ENCODE measurements around the gene GDF15. TPM values are rescaled to one million over a fixed set of nuclear protein-coding genes. Genes with fewer than 3 reads are reported as not detected.

The GDF15 gene
- total RNA-seq, 8 experiments from 2014 or later, result 14.0 to 784 (median 60.0) TPM

DNA sequence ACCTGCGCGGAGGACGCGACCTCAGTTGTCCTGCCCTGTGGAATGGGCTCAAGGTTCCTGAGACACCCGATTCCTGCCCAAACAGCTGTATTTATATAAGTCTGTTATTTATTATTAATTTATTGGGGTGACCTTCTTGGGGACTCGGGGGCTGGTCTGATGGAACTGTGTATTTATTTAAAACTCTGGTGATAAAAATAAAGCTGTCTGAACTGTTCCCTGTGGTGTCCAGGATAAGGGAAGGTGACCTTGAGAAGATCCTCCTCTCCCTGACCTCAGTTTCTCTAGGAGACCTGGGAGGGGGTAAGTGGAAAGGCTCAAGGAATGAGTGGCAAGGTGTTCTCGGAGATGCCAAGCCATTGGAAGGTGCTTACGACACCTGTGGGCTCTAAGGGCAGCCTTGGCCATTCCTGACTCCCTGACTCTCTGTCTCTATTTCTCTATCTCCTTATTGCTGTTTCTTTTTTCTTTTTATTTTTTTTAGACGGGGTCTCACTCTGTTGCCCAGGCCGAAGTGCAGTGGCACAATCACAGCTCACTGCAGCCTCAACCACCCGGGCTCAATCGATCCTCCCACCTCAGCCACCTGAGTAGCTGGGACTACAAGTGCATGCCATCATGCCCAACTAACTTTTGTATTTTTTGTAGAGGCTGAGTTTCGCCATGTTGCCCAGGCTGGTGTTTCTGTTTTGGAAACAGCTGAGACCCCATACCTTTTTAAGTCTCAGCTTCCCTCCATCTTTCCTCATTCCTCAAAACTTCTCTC is 3.2 kb downstream of the GDF15 start:
- Histone ChIP-seq H3K4me3 (peak overlapping the region in 1 of 5 donors; percentile 44), H3K4me1 (replicated peaks in 1 of 2) (peaks cover 5 to 25% of the 10 kb centered on the region in 2 donors), H3K27ac (no peak overlapping the region)
- peak in 1 of 8 experiments; percentile 0 for ATAC-seq (replicated peaks in 6 of 8)
- WGBS, 10 experiments, result 62 to 100% (median 93%) methylated on average over 2 to 8 of the region's 13 CpGs
- in situ Hi-C loops (cut with MboI; ENCODE audit: low pct_unique_long_range_greater_than_20kb in 2 of 9, low sequenced_read_pairs in 9 of 9, unreplicated experiment in 9 of 9), result no loop called here

- in situ Hi-C loops (cut with MboI; ENCODE audit: low pct_unique_long_range_greater_than_20kb in 2 of 9, low sequenced_read_pairs in 9 of 9, unreplicated experiment in 9 of 9), result no loop called here
- Histone ChIP-seq H3K4me1 (replicated peaks in 1 of 2) (peaks cover 5 to 25% of the 10 kb centered on the region in 2 donors), H3K4me3 (no peak overlapping the region), H3K27ac (no peak overlapping the region)
- peak in 1 of 8 experiments; percentile 1 for ATAC-seq (replicated peaks in 6 of 8)
Observed at GRCh38 chr19:18389726-18390064, 3.7 kb downstream of the GDF15 start.

DNA sequence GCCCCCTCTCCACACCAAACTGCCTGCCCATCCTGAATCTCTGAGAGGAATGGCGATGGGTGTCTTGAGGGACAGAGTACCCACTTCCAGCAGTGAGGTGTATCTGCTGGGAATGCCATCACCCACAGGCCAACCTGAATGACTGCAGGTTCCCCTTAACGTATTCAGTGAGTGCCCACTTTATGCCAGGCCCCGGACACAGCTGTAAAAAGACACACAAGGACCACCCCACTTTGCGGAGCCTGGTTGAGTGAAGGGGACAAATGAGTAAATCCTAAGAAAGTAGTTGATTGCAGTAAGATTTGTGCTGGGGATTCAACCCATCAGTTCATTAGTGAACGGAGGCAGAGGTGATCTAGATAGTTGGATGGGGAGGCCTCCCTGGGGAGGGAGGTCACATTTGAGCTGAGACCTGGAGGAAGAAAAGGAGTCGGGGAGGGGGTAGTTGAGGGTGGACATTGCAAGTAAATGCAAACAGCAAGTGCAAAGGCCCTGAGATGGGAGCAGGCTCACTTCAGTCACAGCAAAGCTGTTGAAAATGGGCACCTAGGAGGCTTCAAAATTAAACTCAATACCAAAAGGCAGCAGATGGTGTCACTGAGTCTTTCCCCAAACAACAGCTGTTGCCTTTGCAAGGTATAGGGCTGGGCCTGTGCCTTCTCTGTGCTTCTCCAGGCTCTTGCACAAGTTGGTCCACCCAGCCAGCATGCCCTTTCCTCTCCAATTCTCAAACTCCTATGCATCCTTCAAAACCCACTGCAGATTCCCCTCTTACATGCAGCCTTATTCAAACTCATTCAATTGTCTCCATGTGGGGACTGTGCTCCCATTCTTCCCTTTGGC is 4.3 kb downstream of the GDF15 start:
- in situ Hi-C loops (cut with MboI; ENCODE audit: low pct_unique_long_range_greater_than_20kb in 2 of 9, low sequenced_read_pairs in 9 of 9, unreplicated experiment in 9 of 9), result no loop called here
- peak in 2 of 8 experiments; percentile 4 for ATAC-seq (replicated peaks in 6 of 8)
- 80 to 100% (median 89%) methylated on average over 1 to 6 of the region's 6 CpGs; no CpG with 5 or more reads in 4 of the 10 experiments for WGBS, 10 experiments
- Histone ChIP-seq H3K4me3 (no peak overlapping the region), H3K27ac (no peak overlapping the region), H3K4me1 (replicated peaks in 1 of 2) (peaks cover 5 to 23% of the 10 kb centered on the region in 2 donors)

- in situ Hi-C loops (cut with MboI; ENCODE audit: low pct_unique_long_range_greater_than_20kb in 2 of 9, low sequenced_read_pairs in 9 of 9, unreplicated experiment in 9 of 9), result no loop called here
- 0 to 100% (median 85%) methylated on average over 1 to 5 of the region's 9 CpGs; no CpG with 5 or more reads in 2 of the 10 experiments for WGBS, 10 experiments
- Histone ChIP-seq H3K27ac (no peak overlapping the region), H3K4me1 (replicated peaks in 1 of 2) (peaks cover 4 to 14% of the 10 kb centered on the region in 2 donors), H3K4me3 (no peak overlapping the region)
- ATAC-seq (replicated peaks in 6 of 8), result peak in 1 of 8 experiments; percentile 1
Observed at GRCh38 chr19:18391509-18392075, 5.6 kb downstream of the GDF15 start.

DNA sequence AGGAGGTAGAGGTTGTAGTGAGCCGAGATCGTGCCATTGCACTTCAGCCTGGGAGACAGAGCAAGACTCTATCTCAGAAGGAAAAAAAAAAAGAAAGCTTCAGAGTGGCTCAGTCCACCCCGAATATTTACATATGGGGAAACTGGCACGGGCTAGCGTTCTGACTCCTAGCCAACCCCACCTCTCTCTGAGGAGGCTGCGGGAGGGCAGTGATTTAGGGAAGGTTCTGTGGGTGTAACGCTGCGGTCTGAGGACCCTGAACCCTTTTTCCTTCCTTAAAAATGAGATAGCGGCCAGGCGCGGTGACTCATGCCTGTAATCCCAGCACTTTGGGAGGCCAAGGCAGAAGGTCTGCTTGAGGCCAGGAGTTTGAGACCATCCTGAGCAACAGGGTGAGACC is 6.5 kb downstream of the GDF15 start:
- in situ Hi-C loops (cut with MboI; ENCODE audit: low pct_unique_long_range_greater_than_20kb in 2 of 9, low sequenced_read_pairs in 9 of 9, unreplicated experiment in 9 of 9), result no loop called here
- H3K4me3 ChIP-seq, result no peak overlapping the region
- H3K27ac ChIP-seq, result no peak overlapping the region
- ATAC-seq (replicated peaks in 6 of 8), result peak in 3 of 8 experiments; percentile 0 to 14 (median 3)
- 20 to 100% (median 53%) methylated on average over 1 to 3 of the region's 11 CpGs; no CpG with 5 or more reads in 6 of the 10 experiments for WGBS, 10 experiments
- H3K4me1 ChIP-seq (replicated peaks in 1 of 2), result peaks cover 7 to 15% of the 10 kb centered on the region in 2 donors

- H3K4me1 ChIP-seq (replicated peaks in 1 of 2), result peaks cover 9 to 18% of the 10 kb centered on the region in 2 donors
- WGBS, 10 experiments, result 63 to 100% (median 88%) methylated on average over 2 to 5 of the region's 5 CpGs; no CpG with 5 or more reads in 1 of the 10 experiments
- no peak overlapping the region for H3K27ac ChIP-seq
- no peak for ATAC-seq (replicated peaks in 6 of 8)
- in situ Hi-C loops (cut with MboI; ENCODE audit: low pct_unique_long_range_greater_than_20kb in 2 of 9, low sequenced_read_pairs in 9 of 9, unreplicated experiment in 9 of 9), result no loop called here
- H3K4me3 ChIP-seq, result no peak overlapping the region
Observed at GRCh38 chr19:18392926-18393325, 7.0 kb downstream of the GDF15 start.

- WGBS, 10 experiments, result 8 to 92% (median 71%) methylated on average over 1 to 5 of the region's 7 CpGs; no CpG with 5 or more reads in 3 of the 10 experiments
- H3K4me3 ChIP-seq, result no peak overlapping the region
Observed at GRCh38 chr19:18393836-18394235, 7.9 kb downstream of the GDF15 start.

DNA sequence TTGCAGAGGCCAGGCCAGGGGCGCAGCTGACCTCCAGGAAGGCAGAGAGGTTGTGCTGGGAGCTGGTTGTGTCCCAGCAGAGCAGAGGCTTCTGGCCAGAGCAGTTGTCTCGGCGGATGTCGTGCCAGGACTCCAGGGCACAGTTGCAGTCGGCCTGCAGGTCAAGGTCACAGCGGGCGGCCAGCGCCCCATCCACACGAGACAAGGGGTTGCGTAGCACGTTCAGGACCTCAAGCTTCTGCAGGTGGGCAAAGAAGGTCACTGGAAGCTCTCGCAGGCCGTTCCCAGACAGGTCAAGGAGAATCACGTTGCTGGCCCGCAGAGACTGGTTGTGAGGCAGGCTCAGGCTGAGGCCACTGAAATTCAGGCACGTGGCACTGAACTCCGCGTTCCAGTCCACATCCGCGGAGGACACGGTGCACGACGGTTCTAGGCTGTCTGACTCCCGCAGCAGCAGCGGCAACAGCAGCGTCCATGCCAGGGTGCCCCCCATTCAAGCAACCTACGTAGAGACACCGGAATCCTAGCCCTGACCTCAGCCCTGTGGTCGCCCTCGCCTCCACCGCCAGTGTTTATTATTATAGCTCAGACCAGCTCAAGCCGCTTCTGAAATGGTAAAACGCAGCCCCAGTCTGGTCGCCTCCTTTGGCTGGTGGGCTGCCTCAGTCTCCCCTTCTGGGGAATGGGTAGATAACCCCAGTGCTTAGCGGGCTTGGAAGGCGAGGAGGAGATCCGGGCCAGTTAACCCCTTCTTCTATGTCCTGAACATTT is 10.7 kb downstream of the GDF15 start:
- 39 to 92% (median 67%) methylated on average over 2 to 13 of the region's 37 CpGs; no CpG with 5 or more reads in 3 of the 10 experiments for WGBS, 10 experiments
- Histone ChIP-seq H3K27ac (no peak overlapping the region), H3K4me1 (replicated peaks in 1 of 2) (peaks cover 9 to 20% of the 10 kb centered on the region in 2 donors), H3K4me3 (peak overlapping the region in 1 of 5 donors; percentile 20)
- in situ Hi-C loops (cut with MboI; ENCODE audit: low pct_unique_long_range_greater_than_20kb in 2 of 9, low sequenced_read_pairs in 9 of 9, unreplicated experiment in 9 of 9), result no loop called here
- ATAC-seq (replicated peaks in 6 of 8), result peak in 1 of 8 experiments; percentile 3

More at GRCh38 chr19:18393836-18394235, 7.9 kb downstream of the GDF15 start:
- H3K27ac ChIP-seq, result no peak overlapping the region
- in situ Hi-C loops (cut with MboI; ENCODE audit: low pct_unique_long_range_greater_than_20kb in 2 of 9, low sequenced_read_pairs in 9 of 9, unreplicated experiment in 9 of 9), result no loop called here
- peaks cover 9 to 15% of the 10 kb centered on the region in 2 donors for H3K4me1 ChIP-seq (replicated peaks in 1 of 2)
- no peak for ATAC-seq (replicated peaks in 6 of 8)

GRCh38 chr19:18397242-18398202 is 11.6 kb downstream of the GDF15 start, which contains the start of gene LRRC25:
Gene LRRC25 (minus strand): TSS chr19:18397622. CDS start chr19:18396963, 659 bp downstream.
- ATAC-seq (replicated peaks in 6 of 8), result peak; percentile 4 to 77 (median 56)
- Histone ChIP-seq H3K4me3 (peak within 1 kb of the TSS in 2 of 5 donors; percentile 3 to 20), H3K4me1 (replicated peaks in 1 of 2) (peaks cover 9 to 27% of the 10 kb centered on the region in 2 donors), H3K27ac (peak within 1 kb of the TSS in 1 of 2 donors; percentile 4)
- WGBS, 10 experiments, result 0 to 55% (median 20%) methylated on average over 2 to 25 of the region's 33 CpGs; no CpG with 5 or more reads in 2 of the 10 experiments
- in situ Hi-C loops (cut with MboI; ENCODE audit: low pct_unique_long_range_greater_than_20kb in 2 of 9, low sequenced_read_pairs in 9 of 9, unreplicated experiment in 9 of 9), result no loop called here

DNA sequence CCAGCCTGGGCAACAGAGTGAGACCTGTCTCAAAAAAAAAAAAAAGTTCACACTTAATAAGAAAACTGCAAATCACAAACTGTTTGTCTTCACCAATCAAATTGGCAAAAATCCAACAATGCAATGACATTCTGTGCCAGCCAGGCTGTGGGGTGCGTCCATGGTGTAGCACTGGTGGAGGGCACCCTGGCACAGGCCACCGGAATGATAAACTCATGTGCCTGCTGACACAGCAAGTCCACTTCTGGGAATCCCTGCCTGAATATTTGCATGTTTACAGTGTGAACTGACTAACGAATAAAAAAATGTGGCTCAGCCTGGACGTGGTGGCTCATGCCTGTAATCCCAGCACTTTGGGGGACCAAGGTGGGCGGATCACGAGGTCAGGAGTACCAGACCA is 13.1 kb downstream of the GDF15 start:
- 0 to 100% (median 89%) methylated on average over 1 to 4 of the region's 6 CpGs; no CpG with 5 or more reads in 5 of the 10 experiments for WGBS, 10 experiments
- H3K4me1 ChIP-seq (replicated peaks in 1 of 2), result peaks cover 15 to 36% of the 10 kb centered on the region in 2 donors
- in situ Hi-C loops (cut with MboI; ENCODE audit: low pct_unique_long_range_greater_than_20kb in 2 of 9, low sequenced_read_pairs in 9 of 9, unreplicated experiment in 9 of 9), result no loop called here
- no peak overlapping the region for H3K27ac ChIP-seq
- ATAC-seq (replicated peaks in 6 of 8), result peak in 4 of 8 experiments; percentile 39 to 68 (median 55)
- no peak overlapping the region for H3K4me3 ChIP-seq

DNA sequence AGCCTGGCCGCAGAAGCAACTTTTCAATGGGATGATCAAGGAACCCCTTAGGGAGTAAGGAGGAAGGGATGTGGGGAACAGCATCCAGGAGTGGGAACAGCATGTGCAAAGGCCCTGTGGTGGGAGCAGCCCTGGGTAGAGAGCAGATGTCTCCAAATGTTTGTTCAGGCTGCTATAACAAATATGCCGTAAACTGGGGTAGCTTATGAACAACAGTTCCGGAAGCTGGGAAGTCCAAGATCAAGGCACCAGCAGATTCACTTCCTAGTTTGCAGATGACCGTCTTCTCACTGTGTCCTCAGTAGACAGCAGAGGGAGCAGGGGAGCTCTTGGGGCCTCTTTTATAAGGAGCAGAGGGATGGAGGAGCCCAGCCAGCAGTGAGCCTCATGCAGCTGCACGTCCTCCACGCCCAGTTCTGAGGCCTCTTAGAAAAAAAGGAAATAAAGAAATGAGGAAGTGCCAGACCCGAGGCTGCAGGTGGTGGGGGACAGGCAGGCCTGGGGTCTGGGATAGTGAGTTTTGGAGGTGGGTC is 15.7 kb downstream of the GDF15 start:
- peak in 7 of 8 experiments; percentile 20 to 91 (median 43) for ATAC-seq (replicated peaks in 6 of 8)
- in situ Hi-C loops (cut with MboI; ENCODE audit: low pct_unique_long_range_greater_than_20kb in 2 of 9, low sequenced_read_pairs in 9 of 9, unreplicated experiment in 9 of 9), result loop anchor here in 2 of 9 experiments (10.0 kb wide), 1 partner anchor 47 kb away; no protein-coding TSS in a partner anchor
- no peak overlapping the region for H3K27ac ChIP-seq

More for the DNA sequence above, 15.7 kb downstream of the GDF15 start:
- peaks cover 14 to 33% of the 10 kb centered on the region in 2 donors for H3K4me1 ChIP-seq (replicated peaks in 1 of 2)
- WGBS, 10 experiments, result 43 to 100% (median 70%) methylated on average over 1 to 4 of the region's 7 CpGs; no CpG with 5 or more reads in 4 of the 10 experiments
- no peak overlapping the region for H3K4me3 ChIP-seq

All from motor neuron (in vitro differentiated cells).